ENCODE data around the gene SFMBT2.

The SFMBT2 gene

DNA sequence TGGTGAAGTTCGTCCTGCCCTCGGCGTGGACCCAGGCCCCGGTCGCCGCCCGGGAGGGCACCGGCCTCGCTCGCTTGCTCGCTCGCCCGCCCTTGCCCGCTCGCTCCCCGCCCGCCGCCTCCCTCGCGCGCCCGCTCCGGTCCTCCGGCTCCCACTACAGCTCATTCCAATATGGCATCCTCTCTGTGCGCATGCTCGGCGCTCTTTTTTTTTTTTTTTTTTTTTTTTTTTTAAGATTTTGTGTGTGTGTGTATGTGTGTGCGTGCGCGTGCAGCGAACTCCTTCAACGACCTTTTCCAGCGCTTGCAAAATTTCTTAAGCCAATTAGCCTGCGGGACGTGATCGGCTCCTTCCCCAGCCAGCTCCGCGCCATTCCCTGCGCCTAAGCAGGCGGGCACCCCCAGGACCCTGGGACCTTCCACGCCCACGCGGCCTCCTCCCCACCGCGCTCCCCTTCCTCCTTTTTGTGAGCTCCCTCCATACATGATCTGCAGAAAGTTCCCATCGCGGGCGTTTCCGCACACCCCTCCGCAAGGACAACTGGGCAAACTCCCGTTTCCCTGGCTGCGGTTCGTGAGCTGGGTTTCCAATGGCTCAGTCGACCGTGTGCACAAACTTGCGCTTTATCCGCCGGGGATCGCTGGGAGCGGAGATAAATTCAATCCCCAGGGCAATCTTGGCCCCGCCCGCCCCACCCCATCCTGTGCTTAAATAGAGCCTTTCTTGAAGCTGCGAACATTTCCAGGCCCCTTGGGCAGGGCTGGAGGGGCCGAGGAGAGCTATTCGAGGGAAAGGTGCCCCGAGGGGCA is at the start of gene SFMBT2:
TSS of gene SFMBT2 (minus strand) at position 173 of the 809 bp plus-strand sequence. CDS start 29,136 bp downstream, outside the sequence.
- peak; percentile 69 for DNase-seq

DNA sequence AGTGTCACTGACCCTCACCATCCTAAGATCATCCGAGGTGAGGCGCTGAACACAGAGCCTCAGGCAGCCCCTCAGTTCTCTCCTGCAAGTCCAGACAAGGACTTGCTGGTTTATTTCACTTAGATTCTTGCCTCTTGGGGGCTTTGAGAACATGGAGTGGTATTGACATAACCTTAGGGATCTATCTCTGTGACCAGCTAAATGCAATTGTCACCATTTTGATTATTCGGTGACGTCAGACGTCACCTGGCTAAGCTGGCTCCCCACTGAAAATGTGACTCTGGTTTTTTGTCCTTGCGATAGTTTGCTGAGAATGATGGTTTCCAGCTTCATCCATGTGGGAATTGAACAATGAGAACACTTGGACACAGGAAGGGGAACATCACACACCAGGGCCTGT is 49.2 kb upstream of the SFMBT2 start:
- DNase-seq = no peak

GRCh38 chr10:7458556-7458955 is 47.7 kb upstream of the SFMBT2 start:
- DNase-seq = no peak

GRCh38 chr10:7457478-7458316 is 46.9 kb upstream of the SFMBT2 start:
- DNase-seq = no peak

DNA sequence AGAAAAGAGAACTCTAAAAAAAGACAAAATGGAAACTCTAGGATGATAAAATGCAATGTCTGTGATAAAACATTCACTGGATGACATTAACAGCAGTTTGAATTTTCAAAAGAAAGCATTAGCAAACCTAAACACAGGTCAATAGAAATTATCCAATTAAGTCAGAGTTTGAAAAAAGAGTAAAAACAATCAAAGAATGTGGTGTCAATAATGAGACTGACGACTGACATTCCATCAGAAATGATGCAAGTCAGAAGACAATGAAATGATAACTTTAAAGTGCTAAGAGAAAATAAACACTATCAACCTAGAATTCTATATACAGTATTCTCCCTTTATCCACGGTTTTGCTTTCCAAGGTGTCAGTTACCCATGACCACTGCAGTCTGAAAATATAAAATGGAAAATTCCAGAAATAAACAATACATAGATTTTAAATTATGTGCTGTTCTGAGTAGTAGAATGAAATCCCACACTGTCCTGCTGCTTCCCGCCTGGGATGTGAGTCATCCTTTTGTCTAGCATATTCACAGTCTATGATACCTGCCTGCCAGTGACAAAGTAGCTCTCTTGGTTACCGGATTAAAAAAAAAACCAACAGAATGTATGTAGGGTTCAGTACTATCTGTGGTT is 38.3 kb upstream of the SFMBT2 start:
- no peak for DNase-seq

DNA sequence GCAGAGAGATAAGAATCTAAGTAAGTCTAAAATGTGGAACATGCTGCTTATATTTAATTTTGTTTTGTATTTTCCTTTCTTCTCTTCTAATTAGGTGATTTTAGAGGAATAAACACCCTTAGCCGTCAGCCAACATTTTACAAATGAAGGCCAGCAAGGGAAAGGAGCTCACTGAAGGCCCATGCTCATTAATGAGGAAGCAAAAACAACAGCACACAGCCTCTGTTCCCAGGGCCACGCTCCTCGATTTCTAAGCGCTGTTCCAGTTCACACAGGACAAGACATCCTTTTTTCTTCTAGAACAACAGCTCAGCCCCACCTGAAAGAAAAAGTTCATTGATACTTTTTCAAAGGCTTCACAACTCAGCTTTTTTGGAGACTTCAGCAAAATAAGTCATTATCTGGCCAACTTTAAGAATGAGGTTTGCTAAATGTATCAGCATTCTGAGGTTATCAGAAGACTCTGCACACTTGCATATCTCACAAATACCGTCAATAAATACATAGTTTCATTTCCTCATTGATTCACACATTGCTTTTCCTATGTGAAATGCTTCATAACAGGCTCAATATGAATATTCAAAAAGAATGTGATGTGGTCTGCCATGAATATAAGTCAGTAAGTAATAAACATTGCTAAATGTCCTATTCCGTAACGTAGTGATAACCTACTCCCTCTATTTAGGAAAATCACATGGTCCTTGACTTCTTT is 34.8 kb upstream of the SFMBT2 start:
- no peak for DNase-seq

DNA sequence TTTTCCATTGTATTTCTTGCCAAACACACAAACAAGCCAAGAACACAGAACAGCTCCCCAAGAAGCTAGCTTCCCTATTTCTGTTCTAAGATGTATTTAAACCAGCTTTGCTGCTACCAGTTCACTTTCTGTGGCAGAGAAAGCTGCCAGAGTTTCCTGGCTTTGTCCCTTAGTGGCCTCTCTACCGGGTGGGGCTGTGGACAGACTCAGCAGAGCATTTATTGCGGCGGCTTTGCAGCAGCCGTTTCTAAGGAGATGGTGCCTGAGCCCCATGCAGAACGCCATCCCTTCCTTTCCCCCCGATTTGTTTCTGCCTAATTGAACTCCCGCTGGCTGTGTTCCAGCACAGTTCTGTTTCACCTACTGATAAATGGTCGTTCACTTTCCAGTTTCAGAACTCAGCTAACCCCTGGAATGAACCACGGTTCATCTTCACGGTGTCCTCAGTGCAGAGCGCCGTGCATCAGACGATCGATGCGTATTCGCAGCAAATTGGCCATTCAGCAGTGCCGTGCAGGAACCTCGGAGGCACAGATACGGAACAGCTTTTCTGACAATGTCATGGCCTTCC is 33.8 kb upstream of the SFMBT2 start:
- no peak for DNase-seq

- no peak for DNase-seq
Observed at GRCh38 chr10:7443036-7443435, 32.2 kb upstream of the SFMBT2 start.

DNA sequence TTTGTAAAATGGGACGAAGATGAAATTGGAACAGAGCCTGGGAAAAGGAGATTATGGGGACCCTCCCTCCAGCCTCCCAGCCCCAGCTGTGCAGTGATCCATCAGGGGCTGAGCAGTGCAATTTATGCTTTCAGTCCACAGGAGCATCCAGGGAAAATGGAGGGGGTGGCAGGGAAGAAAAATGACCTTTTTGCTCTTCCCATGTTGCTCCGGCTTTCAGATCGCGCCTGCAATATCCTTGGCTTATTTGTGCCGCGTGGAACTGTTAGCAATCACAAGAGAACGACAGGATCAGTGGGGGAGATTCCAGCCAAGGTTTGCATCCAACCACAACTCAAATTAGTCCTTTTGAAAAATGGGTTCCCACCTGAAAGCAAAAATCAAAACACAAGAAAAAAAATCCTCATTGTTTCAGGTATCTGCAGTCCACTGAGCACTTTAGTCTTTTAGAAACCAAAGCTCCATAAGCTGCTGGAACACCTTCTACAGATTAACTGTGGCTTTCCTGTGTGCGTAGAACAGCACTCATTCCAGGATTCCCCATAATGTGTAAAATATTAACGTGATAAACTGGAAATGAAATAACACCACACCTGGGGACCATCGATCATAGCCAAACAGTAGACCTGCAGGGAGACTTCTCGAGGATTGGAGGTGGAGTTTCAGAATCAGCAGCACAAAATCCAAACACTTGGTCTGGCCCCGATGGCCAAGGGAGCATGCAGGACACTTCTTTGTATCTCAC is 30.7 kb upstream of the SFMBT2 start:
- no peak for DNase-seq

DNA sequence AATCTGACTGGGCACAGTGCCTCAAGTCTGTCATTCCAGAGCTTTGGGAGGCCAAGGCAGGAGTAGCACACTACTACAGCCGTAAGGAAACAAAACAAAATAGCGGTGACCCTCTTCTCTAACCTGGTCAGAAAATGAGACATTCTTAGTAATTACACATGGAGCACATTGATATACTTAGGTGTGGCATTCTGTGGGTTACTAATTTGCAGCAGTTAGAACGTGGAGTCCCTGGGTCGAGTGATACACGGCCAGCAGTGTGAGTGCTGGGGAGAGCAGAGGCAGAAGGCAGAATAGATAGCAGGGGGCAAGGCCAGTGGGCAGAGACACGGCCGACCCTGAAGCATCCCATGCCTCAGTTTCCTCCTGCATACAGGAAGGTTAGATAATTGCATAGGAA is 28.9 kb upstream of the SFMBT2 start:
- no peak for DNase-seq

GRCh38 chr10:7438196-7438986 is 27.6 kb upstream of the SFMBT2 start:
- no peak for DNase-seq

GRCh38 chr10:7436490-7437100 is 25.8 kb upstream of the SFMBT2 start:
- no peak for DNase-seq

GRCh38 chr10:7435674-7436073 is 24.8 kb upstream of the SFMBT2 start:
- DNase-seq = no peak

DNA sequence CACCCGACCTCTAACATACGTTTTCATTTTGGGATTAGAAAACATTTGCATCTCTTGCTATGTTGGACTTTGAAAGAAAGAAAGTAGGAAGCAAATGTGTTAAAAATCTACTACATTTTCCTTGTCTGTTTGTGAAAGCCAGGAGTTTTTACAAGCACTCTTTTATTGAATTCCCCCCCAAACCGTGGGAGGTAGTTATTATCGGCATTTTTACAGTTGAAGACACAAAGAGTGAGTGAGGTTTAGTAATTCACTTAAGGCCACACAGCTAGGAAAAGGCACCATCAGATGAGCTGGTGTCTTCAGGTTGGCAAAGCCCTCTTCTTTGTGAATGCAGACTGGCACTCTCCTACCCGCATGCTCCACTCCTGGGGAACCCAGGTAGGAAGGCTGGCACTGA is 23.5 kb upstream of the SFMBT2 start:
- DNase-seq = no peak

DNA sequence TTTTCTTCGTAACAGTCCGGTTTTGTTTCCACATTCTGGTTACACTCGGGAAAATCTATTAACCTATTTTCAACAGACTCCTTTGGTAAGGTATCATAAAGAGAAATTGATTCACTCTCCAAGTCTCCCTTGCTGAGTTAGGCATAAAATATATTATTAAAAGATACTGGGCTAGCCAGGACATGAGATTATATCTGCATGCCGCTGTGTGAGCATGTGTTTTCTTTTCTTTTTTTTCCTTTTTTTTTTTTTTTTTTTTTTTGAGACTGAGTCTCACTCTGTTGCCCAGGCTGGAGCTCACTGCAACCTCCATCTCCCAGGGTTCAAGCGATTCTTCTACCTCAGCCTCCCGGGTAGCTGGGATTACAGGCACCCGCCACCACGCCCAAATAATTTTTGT is 23.0 kb upstream of the SFMBT2 start:
- no peak for DNase-seq

GRCh38 chr10:7432884-7433726 is 22.3 kb upstream of the SFMBT2 start:
- DNase-seq = no peak

DNA sequence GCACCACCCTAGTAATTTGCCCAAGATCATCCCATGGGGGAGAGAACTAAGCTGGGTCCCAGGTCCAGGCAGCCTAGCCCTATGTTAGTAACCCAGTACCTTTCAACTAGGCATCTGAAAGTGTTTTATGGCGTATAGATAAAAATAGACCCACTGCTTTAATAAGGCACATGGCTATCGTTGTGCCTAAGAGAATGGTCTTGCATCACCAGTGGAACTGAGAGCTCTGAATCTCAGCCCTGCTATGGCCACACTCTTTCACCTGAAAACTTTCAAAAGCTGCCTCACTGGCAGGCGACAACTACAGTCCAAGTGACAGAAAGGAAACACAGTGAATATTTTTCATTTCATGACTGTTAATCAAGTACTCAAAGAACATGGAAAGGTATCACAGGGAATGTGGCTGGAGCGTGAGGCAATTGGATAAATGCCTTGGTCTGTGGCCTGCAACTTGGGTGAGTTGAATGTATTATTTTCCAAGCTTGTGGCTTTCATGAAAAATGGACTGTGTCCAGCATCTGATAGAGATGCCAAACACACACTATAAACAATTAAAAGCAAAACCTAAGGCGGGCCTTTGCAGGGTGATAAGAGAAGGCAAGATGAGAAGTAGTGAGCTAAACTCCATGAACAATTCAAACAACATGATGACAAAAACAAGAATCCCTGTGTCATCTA is 18.0 kb upstream of the SFMBT2 start:
- no peak for DNase-seq

- DNase-seq = no peak
Observed at GRCh38 chr10:7426349-7426748, 15.5 kb upstream of the SFMBT2 start.

GRCh38 chr10:7425691-7426090 is 14.9 kb upstream of the SFMBT2 start:
- no peak for DNase-seq

Measured in 8988T (cell line).